WTC11 (cell line): ENCODE measurements around the gene INHBB.

Experiments used
- ARID4B ChIP-seq: sonication (generic); formaldehyde crosslinking; IDR thresholded peaks from 2 replicates; pipeline ENCODE4 v1.8.0; 2023; ENCODE audit warnings: missing genetic modification reagents, mild to moderate bottlenecking, borderline replicate concordance
- CTCF ChIP-seq: fragments of 200-600 bp; IDR thresholded peaks from 2 replicates; pipeline ENCODE4 v1.8.0; 2022; ENCODE audit warnings: antibody characterized with exemption
- FOXK1 ChIP-seq: sonication (generic); formaldehyde crosslinking; IDR thresholded peaks from 2 replicates; pipeline ENCODE4 v1.8.0; 2022; ENCODE audit warnings: mild to moderate bottlenecking, moderate library complexity, missing genetic modification reagents
- FOXP1 ChIP-seq: sonication (generic); formaldehyde crosslinking; IDR thresholded peaks from 2 replicates; pipeline ENCODE4 v1.8.0; 2022; ENCODE audit warnings: missing genetic modification reagents, mild to moderate bottlenecking, moderate library complexity, borderline replicate concordance
- FOXP4 ChIP-seq: sonication (generic); formaldehyde crosslinking; IDR thresholded peaks from 2 replicates; pipeline ENCODE4 v1.8.0; 2022; ENCODE audit warnings: mild to moderate bottlenecking, missing genetic modification reagents
- JUN ChIP-seq: sonication (generic); formaldehyde crosslinking; IDR thresholded peaks from 2 replicates; pipeline ENCODE4 v1.8.0; 2023; ENCODE audit warnings: mild to moderate bottlenecking, missing genetic modification reagents
- MAX ChIP-seq: sonication (generic); formaldehyde crosslinking; IDR thresholded peaks from 2 replicates; pipeline ENCODE4 v1.8.0; 2022; ENCODE audit warnings: mild to moderate bottlenecking, missing genetic modification reagents
- RELA ChIP-seq: sonication (generic); formaldehyde crosslinking; IDR thresholded peaks from 2 replicates; pipeline ENCODE4 v1.8.1; 2022; ENCODE audit warnings: missing genetic modification reagents, mild to moderate bottlenecking, borderline replicate concordance
- RORB ChIP-seq: fragments of 250-450 bp; sonication (Bioruptor Pico); IDR thresholded peaks from 2 replicates; pipeline ENCODE4 v1.9.0; 2021; ENCODE audit warnings: mild to moderate bottlenecking
- SMAD3 ChIP-seq: sonication (generic); formaldehyde crosslinking; IDR thresholded peaks from 2 replicates; pipeline ENCODE4 v1.8.0; 2022; ENCODE audit warnings: missing genetic modification reagents, mild to moderate bottlenecking, borderline replicate concordance
- TEAD4 ChIP-seq: sonication (generic); formaldehyde crosslinking; IDR thresholded peaks from 2 replicates; pipeline ENCODE4 v1.8.0; 2022; ENCODE audit warnings: mild to moderate bottlenecking, missing genetic modification reagents
- ZNF512 ChIP-seq: sonication (generic); formaldehyde crosslinking; IDR thresholded peaks from 2 replicates; pipeline ENCODE4 v1.8.1; 2022; ENCODE audit warnings: missing genetic modification reagents, borderline replicate concordance
- TF ChIP-seq, protein P1 (sequence below): sonication (generic); formaldehyde crosslinking; conservative IDR thresholded peaks from 2 replicates; pipeline ENCODE4 v1.8.1; 2022; ENCODE audit warnings: mild to moderate bottlenecking, missing genetic modification reagents
- TF ChIP-seq, protein P2 (sequence below): sonication (generic); formaldehyde crosslinking; IDR thresholded peaks from 2 replicates; pipeline ENCODE4 v1.8.1; 2023; ENCODE audit warnings: mild to moderate bottlenecking, moderate library complexity, missing genetic modification reagents

- TF ChIP-seq FOXP1 = no peak
- TF ChIP-seq CTCF = no peak
- TF ChIP-seq ARID4B (CRISPR knock-in tag) = no peak
- TF ChIP-seq JUN (CRISPR knock-in tag) = no peak
- TF ChIP-seq, protein P1, sequence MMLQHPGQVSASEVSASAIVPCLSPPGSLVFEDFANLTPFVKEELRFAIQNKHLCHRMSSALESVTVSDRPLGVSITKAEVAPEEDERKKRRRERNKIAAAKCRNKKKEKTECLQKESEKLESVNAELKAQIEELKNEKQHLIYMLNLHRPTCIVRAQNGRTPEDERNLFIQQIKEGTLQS (CRISPR knock-in tag) = no peak
- no peak for TF ChIP-seq FOXK1 (CRISPR knock-in tag)
- no peak for TF ChIP-seq TEAD4 (CRISPR knock-in tag)
- TF ChIP-seq SMAD3 (CRISPR knock-in tag) = no peak
- no peak for TF ChIP-seq ZNF512 (CRISPR knock-in tag)
- TF ChIP-seq MAX (CRISPR knock-in tag) = no peak
- TF ChIP-seq RELA (CRISPR knock-in tag) = no peak
- TF ChIP-seq RORB (CRISPR knock-in tag) = no peak
- TF ChIP-seq FOXP4 (CRISPR knock-in tag) = no peak
- TF ChIP-seq, protein P2, sequence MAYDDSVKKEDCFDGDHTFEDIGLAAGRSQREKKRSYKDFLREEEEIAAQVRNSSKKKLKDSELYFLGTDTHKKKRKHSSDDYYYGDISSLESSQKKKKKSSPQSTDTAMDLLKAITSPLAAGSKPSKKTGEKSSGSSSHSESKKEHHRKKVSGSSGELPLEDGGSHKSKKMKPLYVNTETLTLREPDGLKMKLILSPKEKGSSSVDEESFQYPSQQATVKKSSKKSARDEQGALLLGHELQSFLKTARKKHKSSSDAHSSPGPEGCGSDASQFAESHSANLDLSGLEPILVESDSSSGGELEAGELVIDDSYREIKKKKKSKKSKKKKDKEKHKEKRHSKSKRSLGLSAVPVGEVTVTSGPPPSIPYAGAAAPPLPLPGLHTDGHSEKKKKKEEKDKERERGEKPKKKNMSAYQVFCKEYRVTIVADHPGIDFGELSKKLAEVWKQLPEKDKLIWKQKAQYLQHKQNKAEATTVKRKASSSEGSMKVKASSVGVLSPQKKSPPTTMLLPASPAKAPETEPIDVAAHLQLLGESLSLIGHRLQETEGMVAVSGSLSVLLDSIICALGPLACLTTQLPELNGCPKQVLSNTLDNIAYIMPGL (CRISPR knock-in tag) = no peak
Measured at GRCh38 chr2:120345608-120346007, 328 bp upstream of the INHBB start.
